ENCODE measurements around the gene BMP2K. TPM values are rescaled to one million over a fixed set of nuclear protein-coding genes. Genes with fewer than 3 reads are reported as not detected.

The BMP2K gene
- total RNA-seq, 5 donors from 2014 or later (not counting 1 experiment from before 2014, with no cell fraction given) = 6.7 to 13.4 (median 12.1) TPM

Other genes with a start within 250 kb of the BMP2K start
- gene ANXA3, start 224.6 kb upstream of the BMP2K start, total RNA-seq = under 1 TPM in 3 of 5 donors, not detected in 2; 0.35 to 0.79 (median 0.36) TPM
- 10 to 100 TPM in 4 of 5 donors, 1 to 10 TPM in 1; 8.7 to 26.6 (median 11.2) TPM for gene PAQR3, start 163.1 kb downstream of the BMP2K start, total RNA-seq

Data from T-cell (primary cell).